GM11168 (cell line): ENCODE data around the gene RYR2.
"Not testable (repeated sequence)": the region's sequence is repeated elsewhere in the genome, so short reads cannot be mapped to it uniquely, and the experiment has no call there.

ENCODE experiments used
- in situ Hi-C: fragments of 300-500 bp; cut with MboI; formaldehyde crosslinking; loops from one replicate; pipeline ENCODE4 v1.12.0; 2022; ENCODE audit warnings: low sequenced_read_pairs; ENCODE audit not compliant: unreplicated experiment

The RYR2 gene

DNA sequence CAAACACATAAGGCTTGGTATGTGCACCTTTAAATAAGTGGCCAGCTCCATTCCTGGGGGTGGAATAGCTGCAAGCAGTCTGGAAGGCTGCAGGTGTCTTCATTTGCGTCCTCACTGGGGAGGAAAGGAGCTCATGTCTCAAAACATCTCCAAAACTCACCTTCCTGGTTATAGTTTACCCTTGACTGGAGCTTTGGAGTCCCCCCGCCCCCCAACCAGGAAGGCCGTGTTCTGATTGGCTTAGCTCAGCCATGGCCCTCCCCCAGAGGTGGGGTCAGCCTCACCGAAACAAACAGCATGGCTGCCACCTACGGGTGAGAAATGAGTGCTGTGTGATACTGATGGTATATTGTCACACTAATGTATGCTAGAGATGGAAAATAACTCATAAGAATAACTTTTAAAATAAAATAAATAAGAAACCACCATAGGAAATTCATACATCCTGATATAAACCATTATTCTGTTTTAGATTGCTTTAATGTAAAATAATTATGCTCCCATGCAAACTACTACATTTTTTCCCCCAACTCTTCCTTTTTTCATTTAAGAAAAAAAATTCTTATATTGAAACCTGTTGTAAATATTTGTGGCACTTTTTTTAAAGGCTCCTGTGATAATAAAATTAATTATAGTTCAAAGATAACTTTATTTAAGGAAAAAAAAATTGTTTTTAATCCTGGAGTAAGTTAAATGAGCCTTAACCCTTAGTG, 757.9 kb downstream of the RYR2 start:
- in situ Hi-C loops, result no loop called here

GRCh38 chr1:237804516-237804915, 762.5 kb downstream of the RYR2 start:
- in situ Hi-C loops, result no loop called here

GRCh38 chr1:237809099-237809498, 767.1 kb downstream of the RYR2 start:
- in situ Hi-C loops, result no loop called here

- in situ Hi-C loops, result no loop called here
These were observed 769.6 kb downstream of the RYR2 start for GRCh38 chr1:237811633-237812032.

DNA sequence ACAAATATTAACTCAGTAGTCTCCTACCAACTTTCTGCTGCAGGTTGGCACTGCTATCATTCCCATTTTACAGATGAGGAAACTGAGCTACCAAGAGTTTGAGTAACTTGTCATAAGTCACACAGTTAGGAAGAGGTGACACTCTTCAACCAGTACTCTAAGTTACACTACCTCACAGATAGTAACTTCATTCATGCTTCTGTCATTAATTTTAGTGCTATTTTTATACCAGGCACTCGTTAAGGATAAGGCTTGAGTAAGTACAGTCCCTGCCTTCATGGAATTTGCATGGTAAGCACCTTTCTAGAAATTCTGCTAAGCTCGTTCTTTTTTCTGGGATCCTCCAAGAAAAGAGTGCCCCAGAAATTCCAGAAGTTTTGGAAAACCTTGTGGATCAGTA, 770.1 kb downstream of the RYR2 start:
- in situ Hi-C loops, result no loop called here

DNA sequence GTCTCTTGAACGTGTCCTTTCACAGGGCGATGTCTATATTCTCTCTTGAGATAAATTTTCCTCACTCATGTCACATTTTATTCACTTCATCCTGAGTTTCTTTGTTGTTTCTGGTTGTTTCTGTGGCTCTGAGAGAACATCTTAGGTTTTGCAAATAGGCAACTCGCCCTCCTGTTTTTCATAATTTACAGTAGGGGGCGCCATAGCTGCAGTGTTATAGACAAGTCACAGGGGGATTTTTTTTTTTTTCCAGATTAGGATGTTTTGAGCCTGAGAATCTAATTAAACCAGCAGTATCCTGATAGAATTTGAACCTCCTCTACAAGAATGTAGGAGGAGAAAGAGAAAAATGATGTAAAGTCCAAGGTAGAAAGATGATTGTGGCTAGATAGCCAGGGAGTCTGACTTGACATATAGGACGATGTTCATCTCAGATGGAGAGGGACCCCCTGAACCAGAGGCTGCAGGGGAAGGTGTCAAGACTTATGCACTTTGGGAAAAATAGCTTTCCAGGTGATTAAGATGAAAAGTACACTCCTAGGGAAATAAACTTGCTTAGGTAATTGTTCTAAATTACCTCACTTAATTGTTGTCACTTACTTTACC, 772.4 kb downstream of the RYR2 start:
- in situ Hi-C loops, result no loop called here

DNA sequence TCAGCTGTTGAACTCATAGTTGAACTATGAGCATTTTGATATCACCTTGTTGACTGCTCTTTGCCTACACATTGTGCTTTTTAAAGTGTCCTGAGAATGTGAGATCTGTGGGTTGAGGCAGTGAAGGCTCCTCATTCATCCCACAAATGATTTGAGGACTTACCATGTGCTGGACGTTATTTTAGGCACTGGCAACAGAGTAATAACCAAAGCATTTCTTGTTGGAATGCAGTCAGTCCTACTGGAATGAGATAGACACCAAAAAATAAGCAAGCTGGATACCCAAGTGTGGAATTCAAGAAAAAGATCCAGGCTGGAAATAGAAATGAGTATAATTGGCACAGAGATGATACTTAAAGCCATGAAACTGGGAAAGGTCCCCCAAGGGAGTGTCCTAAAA, 775.3 kb downstream of the RYR2 start:
- in situ Hi-C loops, result no loop called here

DNA sequence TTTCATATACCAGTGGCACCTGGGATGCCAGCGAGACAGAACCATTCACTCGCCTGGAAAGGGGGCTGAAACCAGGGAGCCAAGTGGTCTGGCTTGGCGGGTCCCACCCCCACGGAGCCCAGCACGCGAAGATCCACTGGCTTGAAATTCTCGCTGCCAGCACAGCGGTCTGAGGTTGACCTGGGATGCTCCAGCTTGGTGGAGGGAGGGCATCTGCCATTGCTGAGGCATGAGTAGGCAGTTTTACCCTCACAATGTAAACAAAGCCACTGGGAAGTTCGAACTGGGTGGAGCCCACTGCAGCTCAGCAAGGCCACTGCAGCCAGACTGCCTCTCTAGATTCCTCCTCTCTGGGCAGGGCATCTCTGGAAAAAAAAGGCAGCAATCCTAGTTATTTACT, 778.6 kb downstream of the RYR2 start:
- in situ Hi-C loops, result not testable (repeated sequence)

DNA sequence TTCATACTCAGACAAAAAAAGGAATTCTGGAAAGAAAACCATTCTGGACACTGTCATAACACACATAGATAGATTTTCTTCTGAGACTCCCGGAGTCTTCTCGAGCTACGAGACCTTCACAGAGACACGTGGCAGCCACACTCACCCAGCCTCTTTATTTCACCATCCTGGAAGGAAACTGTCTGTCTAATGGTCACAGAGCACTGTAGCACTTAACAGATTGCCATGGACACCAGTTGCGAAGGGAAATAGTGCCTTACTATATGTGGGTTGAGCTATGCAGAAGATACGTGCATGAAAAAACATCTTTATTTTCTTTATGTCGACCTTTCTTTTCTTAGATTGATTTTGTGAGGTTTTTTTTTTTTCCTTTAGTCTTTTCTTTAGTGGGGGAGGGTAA, 790.9 kb downstream of the RYR2 start:
- in situ Hi-C loops, result no loop called here

DNA sequence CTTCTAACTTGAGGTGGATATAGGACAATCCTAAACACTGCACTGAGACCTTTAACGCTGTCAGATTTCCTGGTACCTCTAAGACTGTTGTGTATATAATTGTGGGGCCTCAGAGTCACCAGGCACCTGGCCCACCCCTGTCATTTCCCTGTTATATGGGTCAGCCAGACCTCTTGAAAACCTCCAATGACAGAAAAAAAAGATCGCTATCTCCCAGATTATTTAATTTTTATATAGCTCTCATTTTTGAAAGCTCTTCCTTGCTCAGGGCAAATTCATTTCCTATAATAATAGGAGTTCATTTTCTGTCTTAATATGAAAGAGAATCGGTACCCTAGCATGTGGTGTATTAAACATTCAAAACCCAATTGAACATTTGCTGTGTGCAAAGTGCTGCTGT, 792.1 kb downstream of the RYR2 start:
- in situ Hi-C loops, result no loop called here

DNA sequence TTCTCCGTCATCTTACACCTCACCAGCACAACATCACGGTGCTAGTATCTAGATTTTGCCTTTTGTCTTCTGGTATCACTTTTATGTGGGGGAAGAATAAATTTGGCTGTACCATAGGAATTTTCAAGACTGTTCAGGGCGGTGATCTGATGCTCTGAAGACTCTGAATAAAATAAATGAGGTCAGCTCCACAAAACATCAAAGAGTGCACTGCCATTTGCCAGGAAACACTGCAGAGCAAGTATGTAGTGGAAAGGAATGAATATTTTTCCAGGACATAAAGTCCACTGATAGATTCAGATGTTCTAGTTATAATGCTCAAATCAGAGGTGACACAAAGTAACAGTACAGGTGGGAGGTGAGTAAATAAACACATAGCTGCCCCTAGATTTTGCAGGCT, 792.5 kb downstream of the RYR2 start:
- in situ Hi-C loops, result no loop called here

DNA sequence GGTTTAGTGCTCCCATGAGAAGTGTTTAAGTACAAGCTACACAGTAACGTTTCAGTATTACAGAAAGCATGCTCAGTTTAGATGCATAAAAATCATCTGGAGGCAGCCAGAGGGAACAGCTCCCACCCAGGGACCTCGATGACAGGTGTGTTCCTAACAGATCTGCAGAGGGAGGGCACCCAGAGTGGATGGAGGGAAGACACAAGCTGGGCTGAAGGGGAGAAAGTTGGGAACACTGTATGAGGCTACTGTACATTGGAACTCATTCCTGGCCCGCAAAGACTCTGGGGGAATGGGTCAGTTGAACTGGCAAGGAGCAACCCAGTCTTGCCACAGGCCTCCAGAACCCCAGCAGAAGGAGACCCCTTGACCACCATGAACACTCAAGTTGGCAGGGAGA, 796.3 kb downstream of the RYR2 start:
- in situ Hi-C loops, result no loop called here

GRCh38 chr1:237838904-237839534, 797.0 kb downstream of the RYR2 start:
- in situ Hi-C loops, result no loop called here

DNA sequence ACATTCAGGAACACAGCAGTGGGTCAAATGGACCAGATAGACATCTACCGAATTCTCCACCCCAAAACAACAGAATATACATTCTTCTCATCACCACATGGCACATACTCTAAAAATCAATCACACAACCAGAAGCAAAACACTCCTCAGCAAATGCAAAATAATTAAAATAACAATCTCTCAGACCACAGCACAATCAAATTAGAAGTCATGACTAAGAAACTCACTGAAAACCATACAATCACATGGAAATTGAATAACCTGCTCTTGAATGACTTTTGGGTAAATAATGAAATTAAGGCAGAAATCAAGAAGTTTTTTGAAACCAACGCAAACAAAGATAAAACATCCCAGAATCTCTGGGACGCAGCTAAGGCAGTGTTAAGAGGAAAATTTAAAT, 799.5 kb downstream of the RYR2 start:
- in situ Hi-C loops, result no loop called here

GRCh38 chr1:237843516-237843915, 801.5 kb downstream of the RYR2 start:
- in situ Hi-C loops, result not testable (repeated sequence)

DNA sequence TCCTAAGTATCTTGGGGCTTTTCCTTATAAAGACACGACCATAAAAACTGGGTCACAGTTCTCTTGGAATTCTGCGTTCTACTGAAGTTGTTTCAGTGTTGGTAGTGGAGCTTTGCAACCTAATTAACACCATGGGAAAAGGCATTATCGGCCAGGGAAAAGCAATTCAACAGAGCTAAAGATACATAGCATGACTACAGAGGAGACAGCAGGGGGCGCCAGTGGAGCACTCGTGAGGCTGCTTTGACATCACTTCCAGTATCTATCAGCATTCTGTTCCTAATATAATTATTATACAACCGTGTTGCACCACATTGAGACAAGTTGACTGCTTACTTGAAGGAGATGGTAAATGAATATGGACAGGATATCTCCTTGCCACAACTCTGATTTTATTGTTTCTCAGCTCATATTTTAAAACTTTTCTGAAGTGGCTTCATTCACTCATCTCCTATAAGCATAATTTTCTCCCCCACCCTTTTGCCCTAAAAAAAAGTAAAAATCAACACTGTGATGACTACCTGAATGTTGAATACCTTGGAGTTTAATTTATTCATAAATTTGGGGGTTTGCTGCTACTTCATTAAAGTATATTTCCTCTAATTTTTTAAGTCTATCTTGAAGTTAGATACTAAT, 809.3 kb downstream of the RYR2 start:
- in situ Hi-C loops, result loop anchor here (25.0 kb wide), 1 partner anchor 386 kb away; no protein-coding TSS in a partner anchor

GRCh38 chr1:237852342-237852741, 810.4 kb downstream of the RYR2 start:
- in situ Hi-C loops, result loop anchor here (25.0 kb wide), 1 partner anchor 385 kb away; no protein-coding TSS in a partner anchor

DNA sequence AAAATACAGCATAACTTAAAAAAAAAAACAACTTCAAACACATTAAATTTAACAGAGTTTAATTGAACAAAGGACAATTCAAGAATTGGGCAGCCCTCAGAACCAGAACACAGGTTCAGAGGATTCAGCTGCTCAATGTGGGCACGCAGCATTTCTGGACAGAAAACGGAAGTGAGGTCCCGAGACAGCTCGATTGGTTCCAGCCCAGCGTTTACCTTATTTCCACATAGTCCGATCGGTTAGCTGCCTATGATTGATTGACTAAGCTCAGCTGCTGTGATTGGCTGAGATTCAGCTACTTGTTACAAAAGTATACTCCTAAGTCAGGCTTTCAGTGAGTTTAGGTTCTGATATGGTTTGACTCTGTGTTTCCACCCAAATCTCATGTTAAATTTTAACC, 815.5 kb downstream of the RYR2 start:
- in situ Hi-C loops, result loop anchor here (25.0 kb wide), 1 partner anchor 380 kb away; no protein-coding TSS in a partner anchor

GRCh38 chr1:237858992-237859391, 817.0 kb downstream of the RYR2 start:
- in situ Hi-C loops, result loop anchor here (25.0 kb wide), 1 partner anchor 378 kb away; no protein-coding TSS in a partner anchor

- in situ Hi-C loops, result loop anchor here (25.0 kb wide), 1 partner anchor 375 kb away; no protein-coding TSS in a partner anchor
These were observed 820.0 kb downstream of the RYR2 start for GRCh38 chr1:237861944-237862343.

- in situ Hi-C loops, result loop anchor here (25.0 kb wide), 1 partner anchor 374 kb away; no protein-coding TSS in a partner anchor
These were observed 821.2 kb downstream of the RYR2 start for GRCh38 chr1:237863234-237863633.
